ELF-1 (cell line): ENCODE results near the gene C11orf68.

Experiments
- DNase-seq: peaks from one replicate; pipeline ENCODE4 v3.0.0-alpha.2; 2016; ENCODE audit warnings: low read depth, low spot score

The C11orf68 gene

GRCh38 chr11:65891219-65892136 is 27.4 kb downstream of the C11orf68 start:
- no peak for DNase-seq

GRCh38 chr11:65890324-65891218 is 28.3 kb downstream of the C11orf68 start, which contains the start of gene CCDC85B:
TSS of gene CCDC85B (plus strand) at chr11:65890673. CDS start at chr11:65890784, 111 bp downstream.
- peak; percentile 96 for DNase-seq

- DNase-seq, result peak; percentile 97
Observed at GRCh38 chr11:65888163-65888814, 30.6 kb downstream of the C11orf68 start, which contains the start of gene FIBP. TSS of gene FIBP (minus strand) at chr11:65888471. CDS start at chr11:65888418, 53 bp downstream.

- DNase-seq, result no peak
Observed at GRCh38 chr11:65887723-65888162, 31.1 kb downstream of the C11orf68 start.

- no peak for DNase-seq
Observed at GRCh38 chr11:65886826-65887722, 31.8 kb downstream of the C11orf68 start.

GRCh38 chr11:65885808-65886536 is 32.9 kb downstream of the C11orf68 start:
- no peak for DNase-seq

- DNase-seq, result no peak
Observed at GRCh38 chr11:65885231-65885630, 33.6 kb downstream of the C11orf68 start.

- DNase-seq, result peak; percentile 85
Observed at GRCh38 chr11:65884716-65885092, 34.2 kb downstream of the C11orf68 start.

GRCh38 chr11:65883786-65884715 is 34.8 kb downstream of the C11orf68 start:
- no peak for DNase-seq

GRCh38 chr11:65883058-65883761 is 35.7 kb downstream of the C11orf68 start:
- DNase-seq, result no peak

GRCh38 chr11:65882120-65883057 is 36.5 kb downstream of the C11orf68 start:
- DNase-seq, result no peak

- DNase-seq, result no peak
Observed at GRCh38 chr11:65880844-65881421, 37.9 kb downstream of the C11orf68 start.

- no peak for DNase-seq
Observed at GRCh38 chr11:65880027-65880426, 38.8 kb downstream of the C11orf68 start.

GRCh38 chr11:65879617-65880016 is 39.2 kb downstream of the C11orf68 start, which contains the start of gene CTSW:
TSS of gene CTSW (plus strand) at chr11:65879837. CDS start at chr11:65879855, 18 bp downstream.
- no peak for DNase-seq

- DNase-seq, result peak; percentile 96
Observed at GRCh38 chr11:65873318-65874156, 45.3 kb downstream of the C11orf68 start.
